NCI-H526 (cell line): ENCODE results near the gene WASF2.

ENCODE experiments used
- DNase-seq, 2 experiments: peaks; one replicate each; lab custom pipeline; 2025; lab: John Stamatoyannopoulos, UW

Gene WASF2

DNA sequence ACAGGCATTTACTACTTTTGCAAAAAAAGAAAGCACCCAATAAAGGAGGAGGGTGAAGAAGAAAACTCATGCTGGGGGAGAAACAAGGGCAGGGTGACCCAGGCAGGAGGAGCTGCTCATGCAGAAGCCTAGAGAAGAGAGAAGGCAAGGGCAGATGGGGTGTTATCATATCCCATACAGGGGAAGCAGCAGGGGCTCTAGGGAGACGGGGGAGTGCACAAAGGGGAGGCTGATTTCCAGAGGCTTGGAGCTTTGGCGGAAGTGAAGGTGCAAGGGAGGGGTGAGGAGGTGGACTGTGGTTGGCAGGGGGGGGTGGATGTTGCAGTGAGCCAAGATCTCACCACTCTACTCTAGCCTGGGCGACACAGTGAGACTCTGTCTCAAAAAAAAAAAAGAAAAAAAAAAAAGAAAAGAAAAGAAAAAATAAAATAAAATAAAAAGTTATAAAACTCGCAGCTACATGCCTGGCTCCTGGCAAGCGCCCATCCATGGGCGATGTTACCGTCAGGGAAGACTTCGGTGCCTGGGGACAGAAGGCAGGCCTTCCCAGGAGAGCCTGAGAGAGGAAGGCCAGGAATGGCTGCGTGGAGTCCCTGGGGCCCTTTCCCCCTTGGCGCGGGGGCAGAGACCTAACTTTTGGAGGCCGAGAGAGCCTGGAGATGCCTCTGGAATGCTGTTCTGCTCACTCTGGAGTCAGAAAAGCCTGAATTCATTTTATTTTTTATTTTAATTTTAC is 112.0 kb downstream of the WASF2 start:
- no peak for DNase-seq

DNA sequence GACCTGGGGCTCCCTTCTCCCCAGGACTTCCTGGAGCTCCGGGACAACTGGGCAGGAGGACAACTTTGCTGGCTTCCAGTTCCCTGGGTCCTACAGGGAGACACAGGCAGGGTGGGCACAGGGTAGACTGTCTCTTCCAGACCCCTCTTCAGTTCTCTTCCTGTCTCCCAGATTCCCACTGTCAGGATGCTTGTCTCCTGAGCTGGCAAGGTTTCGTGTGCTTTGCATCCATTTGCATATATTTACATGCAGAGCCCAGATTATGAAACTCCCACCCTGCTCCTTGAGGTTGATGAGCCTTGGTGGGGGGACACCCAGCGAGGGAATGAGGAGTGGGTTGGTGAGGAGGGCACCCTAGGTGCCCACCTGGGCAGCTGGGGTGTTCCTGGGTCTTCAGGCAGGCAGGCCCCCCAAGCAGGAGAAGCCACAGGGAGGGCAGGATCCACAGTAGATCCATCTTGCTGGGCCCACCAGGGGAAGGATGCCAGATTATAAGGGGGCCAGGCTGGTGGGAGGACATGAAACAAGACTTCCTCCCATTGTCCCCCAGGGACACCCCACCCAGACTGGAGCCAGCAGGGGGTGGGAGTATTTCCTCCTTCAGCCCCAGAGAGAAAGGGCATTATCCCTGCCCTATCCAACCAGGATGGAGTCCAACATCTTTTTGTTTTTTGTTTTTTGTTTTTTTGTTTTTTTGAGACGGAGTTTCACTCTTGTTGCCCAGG is 115.4 kb downstream of the WASF2 start, which contains the start of gene FCN3:
Gene FCN3 (minus strand): TSS at position 463 of the 725 bp plus-strand sequence. CDS start 6 bp downstream, at position 457.
- DNase-seq: peak; percentile 68 to 86

DNA sequence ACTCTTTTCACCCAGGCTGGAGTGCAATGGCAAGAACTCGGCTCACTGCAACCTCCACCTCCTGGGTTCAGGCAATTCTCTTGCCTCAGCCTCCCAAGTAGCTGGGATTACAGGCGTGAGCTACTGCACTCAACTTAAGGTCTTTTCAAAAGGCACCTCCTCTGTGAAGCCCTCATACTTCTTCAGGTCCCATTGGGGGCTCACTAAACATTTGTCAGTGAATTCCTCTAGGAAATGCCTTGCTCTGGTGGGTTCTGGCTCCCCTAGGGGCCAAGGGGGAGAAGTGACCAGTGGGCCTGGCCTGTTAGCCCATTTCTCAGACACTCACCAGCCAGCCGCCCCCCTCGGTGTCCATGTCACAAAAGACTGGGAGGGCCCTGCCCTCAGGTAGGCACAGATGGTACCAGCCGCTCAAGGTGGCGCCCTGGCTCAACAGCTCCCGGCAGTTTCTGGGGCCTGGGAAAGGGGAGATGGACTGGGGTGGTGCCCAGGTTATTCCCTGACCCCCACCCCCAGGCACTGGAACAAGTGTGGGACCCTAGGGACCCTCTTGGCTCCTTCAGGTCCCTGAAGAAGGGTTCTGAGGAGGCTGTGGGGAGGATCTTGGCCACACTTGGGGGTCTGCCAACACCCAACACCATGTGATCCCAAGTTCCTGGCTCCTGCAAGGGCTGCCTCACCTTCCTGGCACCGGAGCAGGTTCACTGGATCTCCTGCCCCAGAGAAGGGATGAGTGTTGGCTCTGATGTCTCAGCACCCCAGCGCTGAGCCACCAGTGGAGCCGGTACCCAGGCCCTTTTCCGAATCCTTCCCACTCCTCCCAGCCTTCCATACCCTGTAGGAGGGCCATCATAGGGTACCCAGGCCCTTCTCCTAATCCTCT is 116.9 kb downstream of the WASF2 start:
- no peak for DNase-seq

DNA sequence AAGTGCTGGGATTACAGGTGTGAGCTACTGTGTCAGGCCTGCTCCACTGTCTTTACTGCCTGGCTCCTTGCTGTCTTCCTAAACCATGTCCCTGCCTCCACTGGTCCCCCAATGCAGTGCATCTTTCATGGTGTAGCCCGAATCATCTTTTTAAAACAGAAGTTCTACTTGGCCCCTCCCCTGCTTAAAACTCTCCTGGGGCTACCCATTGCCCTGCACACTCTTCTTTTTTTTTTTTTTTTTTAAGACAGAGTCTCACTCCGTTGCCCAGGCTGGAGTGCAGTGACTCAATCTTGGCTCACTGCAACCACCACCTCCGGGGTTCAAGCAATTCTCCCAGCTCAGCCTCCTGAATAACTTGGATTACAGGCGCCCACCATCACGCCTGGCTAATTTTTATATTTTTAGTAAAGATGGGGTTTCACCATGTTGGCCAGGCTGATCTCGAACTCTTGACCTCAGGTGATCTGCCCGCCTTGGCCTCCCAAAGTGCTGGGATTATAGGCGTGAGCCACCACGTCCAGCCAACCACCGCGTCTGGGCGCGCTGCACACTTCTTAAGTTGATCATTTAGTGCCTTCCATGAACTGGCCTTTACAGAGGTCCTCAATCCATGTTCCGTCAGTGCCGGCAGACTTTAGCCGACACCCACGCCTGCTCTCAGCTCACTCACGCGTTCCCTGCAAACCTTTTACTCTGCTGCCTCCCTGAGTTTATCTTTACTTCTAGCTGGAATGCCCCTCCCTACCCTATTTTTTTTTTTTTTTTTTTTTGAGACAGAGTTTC is 117.8 kb downstream of the WASF2 start:
- no peak for DNase-seq

DNA sequence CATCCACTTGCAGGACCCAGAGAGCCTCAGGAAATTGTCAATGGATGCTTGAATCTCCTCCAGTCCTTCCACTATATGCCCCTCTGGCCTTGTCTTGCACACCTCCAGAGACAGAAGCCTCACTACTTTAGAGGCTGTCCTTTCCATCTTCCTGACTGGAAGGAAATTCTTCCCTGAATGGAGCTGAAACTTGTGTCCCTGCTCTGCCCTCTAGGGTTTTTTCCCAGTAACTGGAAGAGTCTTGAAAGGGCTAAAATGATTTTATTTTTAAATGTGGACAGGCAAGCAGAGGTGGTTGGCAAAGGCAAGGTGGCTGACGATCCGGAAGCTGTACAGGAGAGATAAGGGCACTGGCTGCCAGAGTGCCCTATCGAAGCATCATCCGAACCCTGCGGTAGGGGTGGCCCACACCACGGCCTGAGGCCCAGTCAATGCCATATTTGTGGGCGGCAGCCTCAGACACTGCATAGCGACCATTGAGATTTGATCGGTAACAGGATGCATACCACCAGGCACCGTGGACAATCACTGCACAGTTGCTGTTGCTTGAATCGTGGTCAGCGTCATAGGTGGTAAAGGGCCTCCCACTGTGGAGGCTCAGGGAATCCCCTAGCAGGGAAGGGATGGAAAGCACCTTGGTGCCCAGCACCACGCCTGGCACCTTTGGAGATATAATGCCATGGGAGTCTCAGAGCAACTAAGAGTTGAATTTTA is 120.9 kb downstream of the WASF2 start:
- no peak for DNase-seq

DNA sequence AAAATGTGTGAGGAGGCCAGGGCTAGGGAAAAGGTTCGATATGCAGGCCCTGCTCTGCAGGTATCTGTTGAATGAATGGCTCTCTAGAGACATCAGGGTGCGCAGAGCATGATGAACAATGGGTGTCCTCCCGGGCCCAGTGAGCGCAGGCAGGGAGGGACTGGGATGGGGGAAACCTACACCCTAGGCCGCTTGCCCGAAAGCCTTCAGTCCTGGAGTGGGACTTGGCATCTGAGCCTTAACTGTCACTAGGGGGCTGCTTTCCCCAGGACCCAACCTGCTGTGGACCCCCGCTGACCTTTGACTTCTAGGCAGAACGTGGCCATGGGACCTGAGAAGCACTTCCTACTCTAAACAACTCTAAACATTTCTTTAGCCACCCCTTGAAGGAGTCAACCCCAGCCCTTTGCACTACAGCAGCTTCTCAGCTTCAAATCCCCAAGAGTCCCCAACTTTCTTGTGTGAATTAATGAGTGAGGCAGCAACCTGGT is 122.8 kb downstream of the WASF2 start:
- DNase-seq: no peak

DNA sequence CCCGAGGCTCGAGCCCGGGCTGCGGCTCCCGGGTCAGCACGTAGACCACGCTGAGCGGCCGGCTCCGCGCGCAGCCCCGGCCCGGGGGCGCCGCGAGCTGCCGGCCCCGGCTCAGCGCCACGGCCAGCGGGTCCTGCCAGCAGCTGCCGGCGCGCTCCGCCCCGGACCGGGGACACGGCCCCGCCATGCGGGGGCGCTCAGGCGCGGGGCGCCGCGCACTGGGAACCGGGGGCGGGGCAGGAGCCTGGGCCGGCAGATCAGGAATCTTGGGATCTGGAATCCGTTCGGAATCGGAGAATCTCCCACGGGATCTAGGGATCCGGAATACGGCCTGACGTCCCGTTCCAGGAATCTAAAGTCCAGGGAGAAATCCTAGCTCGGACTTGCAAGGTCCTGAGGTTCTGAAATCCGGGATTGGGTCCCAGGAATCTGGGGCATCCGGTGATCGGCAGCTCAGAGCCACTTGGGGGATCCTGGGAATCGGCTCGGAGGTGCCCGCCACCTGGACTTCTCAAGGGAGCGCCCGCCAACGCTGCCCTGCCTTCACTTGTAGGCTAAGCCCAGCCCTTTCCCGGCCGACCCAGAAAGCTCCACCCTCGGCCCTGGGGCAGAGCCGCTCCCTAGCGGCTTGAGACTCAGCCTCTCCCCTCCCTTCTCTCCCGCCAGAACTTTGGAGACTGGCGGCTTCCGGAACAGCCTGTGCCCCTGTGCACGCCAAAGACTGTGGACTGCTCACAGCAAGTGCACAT is 123.4 kb downstream of the WASF2 start, which contains the start of gene MAP3K6:
Gene MAP3K6 (minus strand): TSS at position 551 of the 749 bp plus-strand sequence. CDS start 364 bp downstream, at position 187.
- DNase-seq: peak in 1 of 2 experiments; percentile 88

DNA sequence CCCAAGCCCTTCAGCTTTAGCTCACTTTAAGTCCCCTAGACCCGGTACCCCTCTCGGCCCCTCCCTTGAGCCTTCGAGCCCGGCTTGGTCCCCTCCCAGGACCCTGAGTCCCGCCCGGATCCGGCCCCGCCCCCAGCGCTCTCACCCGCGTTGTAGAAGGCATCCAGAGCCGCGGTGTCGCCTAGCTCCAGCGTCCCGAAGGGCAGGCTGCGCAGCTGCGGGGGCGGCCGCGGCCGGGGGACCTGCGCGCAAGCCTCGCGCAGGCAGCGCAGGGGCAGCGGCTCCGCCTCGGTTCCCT is 123.9 kb downstream of the WASF2 start:
- peak; percentile 24 to 88 for DNase-seq

DNA sequence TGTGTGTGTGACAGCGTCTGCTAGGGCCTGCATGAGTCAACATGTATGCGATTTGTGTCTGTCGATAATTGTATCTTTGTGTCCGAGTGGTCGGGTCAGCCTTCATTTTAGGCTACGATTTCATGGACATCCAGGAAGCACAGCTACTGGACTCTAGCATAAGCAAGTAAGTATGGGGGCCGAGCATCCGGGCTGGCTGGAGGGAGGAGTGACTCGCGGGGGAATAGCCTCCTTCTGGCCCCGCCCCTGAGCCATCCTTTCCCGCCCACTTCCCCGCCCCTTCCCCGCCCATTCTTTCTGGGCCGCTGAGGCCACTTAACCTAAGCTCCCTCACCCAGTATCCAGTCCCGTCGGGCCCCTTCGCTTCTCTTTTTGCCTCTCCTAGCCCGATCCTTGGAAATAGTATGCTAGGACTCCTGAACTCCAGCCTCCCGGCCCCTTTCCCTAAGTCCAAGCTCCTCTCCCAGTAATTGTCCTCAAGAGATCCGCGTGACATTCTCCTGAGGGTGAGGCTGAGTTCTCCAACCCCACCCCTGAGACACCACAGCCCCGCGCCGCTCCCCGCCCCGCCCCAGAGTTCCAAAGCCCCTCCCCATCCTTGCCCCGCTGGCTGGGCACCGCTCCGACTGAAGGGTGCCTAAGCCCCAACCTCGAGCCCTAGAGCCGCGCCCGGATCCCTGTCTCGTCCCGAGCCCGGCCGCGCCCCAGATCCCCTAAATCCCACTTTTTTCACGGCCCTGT is 124.4 kb downstream of the WASF2 start:
- peak; percentile 58 to 90 for DNase-seq

DNA sequence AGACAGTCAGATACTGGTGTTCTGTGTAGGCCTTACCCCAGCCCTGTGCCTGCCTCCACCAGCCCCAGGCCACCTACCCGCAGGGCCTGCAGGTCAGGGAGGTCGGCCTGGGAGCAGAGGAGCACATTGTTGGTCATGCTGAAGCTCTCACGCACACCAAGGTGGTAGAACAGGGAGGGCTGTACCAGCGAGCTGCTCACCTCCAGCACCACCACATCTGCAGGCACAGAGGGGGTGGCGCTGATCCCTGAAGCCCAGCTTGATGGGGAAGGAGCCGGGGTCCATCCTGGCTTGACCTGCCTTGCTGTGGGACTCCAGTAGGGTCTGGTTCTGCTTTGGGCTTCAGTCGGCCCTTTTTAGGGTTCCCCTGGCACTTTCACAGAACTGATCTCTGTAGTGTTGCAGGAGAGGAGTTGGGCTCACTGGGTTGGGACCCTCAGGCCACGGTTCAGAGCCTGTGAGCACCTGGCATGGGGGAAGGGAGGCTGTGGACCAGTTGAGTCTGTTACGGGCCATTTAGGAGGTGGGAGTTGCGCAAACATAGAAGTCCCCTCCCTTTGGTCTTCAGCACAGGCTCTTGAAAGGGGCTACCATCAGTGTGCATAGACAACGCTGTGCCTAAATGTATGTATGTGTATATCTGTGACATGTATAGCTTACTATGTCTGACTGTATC is 125.1 kb downstream of the WASF2 start:
- no peak for DNase-seq

DNA sequence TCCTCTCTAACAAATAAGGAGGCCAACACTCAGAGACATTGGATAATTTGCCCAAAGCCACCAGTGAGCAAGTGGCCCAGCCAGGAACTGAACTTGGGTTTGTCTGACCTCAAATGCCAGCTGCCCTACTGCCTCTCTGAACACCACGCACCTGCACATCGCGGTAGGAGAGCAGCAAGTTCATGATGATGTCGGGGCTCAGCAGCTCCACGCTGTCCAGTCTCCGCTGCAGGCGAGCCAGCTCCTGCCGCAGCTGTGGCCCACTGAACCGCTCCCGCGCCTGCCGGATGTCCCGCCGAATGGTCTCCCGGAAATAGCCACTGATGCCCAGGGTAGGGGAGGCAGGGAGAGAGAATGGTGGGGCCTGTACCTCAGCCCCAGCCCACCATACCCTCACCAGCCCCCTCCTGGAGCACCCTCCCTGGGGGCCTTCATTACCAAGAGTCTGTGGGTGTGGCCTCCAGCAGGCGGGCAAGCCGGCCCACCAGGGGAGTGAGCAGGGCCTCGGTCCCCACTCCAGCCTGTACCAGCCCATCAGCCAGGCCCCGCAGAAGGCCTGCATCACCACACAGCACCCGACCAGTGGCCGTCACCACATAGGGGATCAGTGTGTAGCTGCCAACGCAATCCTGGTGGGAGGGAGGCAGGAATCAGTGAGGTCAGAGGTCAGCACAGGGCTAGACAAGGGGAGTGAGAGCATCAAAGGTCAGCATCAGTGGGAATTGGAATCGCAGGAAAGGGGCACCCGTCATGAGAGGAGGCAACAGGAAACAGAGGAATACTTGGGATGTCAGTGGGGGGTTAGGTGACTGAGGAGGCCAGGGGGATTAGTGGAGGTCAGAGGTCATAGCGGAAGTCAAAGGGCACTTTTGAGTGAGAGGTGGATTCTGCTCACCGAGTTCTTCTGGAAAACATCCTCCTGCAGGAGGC is 125.9 kb downstream of the WASF2 start:
- DNase-seq: no peak

DNA sequence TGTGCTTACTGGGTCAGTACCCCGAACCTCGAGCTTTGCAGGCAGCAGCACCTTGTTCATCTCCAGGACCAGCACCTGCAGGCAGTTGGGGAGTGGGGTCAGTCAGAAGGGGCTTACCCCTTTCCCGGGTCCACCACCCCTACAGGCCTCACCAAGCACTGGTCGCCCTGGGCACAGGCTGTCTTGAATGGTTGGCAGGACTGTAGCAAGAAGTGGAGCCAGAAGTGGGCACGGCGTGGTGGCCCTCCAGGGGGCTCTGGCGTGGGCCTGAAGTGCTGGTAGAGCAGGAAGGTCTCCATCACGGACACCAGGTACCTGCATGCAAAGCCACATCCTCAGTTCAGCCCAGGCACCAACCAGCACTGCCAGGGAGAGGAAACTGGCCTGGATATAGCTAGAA is 128.4 kb downstream of the WASF2 start:
- no peak for DNase-seq

DNA sequence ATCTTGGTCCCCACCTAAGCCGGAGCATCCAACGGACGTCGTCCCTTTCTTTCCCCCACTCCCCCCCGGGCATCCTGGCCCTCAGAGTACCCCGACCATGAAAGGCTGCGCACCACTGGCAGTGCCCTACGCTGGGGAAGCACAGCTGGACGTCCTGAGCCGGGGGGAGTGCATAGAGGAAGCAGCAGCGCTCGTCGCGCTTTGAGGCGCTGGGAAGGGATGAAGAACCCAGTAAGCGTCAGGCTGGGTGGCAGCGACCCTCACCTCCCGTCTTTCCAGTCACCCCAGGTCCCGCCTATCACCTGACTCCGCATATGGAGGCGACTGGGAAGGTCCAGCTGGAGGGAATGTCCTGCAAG is 128.9 kb downstream of the WASF2 start:
- no peak for DNase-seq

DNA sequence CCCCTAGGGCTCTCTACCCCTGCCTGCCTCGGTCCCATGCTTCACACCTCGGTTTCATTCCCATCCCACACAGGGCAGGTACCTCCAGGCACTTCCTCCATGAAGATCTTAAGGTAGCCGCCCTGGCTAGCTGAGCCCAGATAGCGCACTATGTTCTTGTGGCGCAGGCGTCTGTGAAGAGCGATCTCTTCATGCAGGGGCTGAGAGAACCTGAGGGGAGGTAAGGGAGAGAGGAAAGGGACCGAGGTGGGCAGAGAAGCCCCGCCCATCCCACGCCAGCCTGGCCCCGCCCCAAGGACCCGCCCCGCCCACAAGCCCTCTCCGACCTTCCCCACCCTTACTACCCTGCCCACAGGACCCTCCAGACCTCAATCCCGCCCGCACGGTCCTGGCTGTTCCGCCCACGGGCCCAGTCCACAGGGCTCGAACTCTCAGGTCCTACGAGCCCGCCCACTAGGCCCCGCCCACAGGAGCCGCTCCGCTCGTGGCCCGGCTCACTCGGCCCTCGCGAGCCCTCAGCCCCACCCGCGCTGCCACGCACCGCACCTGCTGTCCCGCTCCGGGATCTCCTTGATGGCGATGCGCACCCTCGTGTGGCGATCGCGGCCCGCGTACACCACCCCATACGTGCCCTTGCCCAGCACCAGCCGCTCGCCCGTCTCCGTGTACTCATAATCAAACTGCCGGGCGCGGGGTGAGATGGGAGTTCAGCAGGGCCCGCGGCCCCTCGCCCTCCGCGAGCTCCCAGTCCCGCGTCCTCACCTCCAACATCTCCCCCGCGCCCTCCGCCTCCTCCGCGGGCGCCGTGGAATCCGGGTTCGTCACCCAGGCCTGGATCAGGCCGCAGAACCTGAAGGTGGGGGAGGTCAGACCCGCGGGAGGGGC is 129.6 kb downstream of the WASF2 start:
- no peak for DNase-seq

DNA sequence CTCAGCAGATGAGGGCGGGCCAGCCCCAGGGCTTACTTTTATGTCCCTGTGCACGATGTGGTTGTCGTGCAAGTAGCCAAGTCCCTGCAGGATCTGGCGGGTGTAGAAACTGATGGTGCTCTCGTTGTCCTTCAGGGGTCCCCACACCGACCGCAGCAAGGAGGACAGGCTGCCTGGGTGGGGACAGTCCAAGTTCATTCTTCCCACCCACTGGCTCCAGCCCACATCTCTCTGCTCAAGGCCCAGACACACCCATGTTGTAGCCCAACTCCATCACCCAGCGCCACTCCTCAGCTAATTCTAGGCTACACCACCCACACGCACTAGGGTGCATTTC is 130.2 kb downstream of the WASF2 start:
- no peak for DNase-seq

DNA sequence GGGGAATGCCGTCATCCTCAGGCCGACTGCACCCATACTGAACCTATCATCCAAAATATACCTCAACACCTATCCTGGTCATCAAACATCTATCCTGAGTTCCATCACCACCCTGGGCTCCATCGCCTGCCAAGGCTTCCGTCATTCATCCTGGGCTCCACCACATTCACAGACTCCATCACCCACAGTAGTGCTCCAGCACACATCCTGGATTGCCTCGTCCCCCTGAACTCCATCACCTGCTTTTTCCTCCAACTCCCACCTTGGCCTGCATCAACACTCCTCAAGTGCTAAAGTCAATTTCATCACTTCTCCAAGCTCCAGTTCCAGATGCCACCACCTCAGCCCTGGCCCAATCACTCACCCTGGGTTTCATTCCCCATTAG is 131.0 kb downstream of the WASF2 start:
- DNase-seq: no peak
